Activated T-helper 17 cell treated with anti-CD3 and anti-CD28 coated beads, Interleukin-2, amount 50 U/mL, for 72 hours (primary cell): Measurements from ENCODE around the gene B4GALT5. TPM values are rescaled to one million over a fixed set of nuclear protein-coding genes. Genes with fewer than 3 reads are reported as not detected.

Experiments used
- ATAC-seq: fragments of 150-1000 bp; cut with Tn5 transposase; replicated peaks from 2 replicates; pipeline ENCODE4 v1.10.0; 2021; ENCODE audit warnings: mild to moderate bottlenecking, moderate library complexity
- H3K27ac Mint-ChIP-seq: one replicate; pipeline ENCODE4 v1.8.0; 2022; ENCODE audit warnings: mixed read lengths
- H3K27me3 Mint-ChIP-seq: one replicate; pipeline ENCODE4 v1.8.0; 2022; ENCODE audit warnings: mixed read lengths
- H3K36me3 Mint-ChIP-seq: one replicate; pipeline ENCODE4 v1.8.0; 2022; ENCODE audit warnings: low read depth, mild to moderate bottlenecking, mixed read lengths
- H3K4me1 Mint-ChIP-seq: one replicate; pipeline ENCODE4 v1.8.0; 2022; ENCODE audit warnings: mixed read lengths
- H3K4me3 Mint-ChIP-seq: one replicate; pipeline ENCODE4 v1.8.0; 2022; ENCODE audit warnings: mild to moderate bottlenecking, mixed read lengths
- H3K9me3 Mint-ChIP-seq: one replicate; pipeline ENCODE4 v1.8.0; 2022; ENCODE audit warnings: mixed read lengths
- total RNA-seq, 2 donors: library from RNA; stranded (reverse); gene quantifications; one replicate each; pipeline ENCODE4 v1.2.3, GENCODE V29; 2022

B4GALT5 gene
- total RNA-seq, 2 donors from 2014 or later, result 19.5 to 25.8 TPM

DNA sequence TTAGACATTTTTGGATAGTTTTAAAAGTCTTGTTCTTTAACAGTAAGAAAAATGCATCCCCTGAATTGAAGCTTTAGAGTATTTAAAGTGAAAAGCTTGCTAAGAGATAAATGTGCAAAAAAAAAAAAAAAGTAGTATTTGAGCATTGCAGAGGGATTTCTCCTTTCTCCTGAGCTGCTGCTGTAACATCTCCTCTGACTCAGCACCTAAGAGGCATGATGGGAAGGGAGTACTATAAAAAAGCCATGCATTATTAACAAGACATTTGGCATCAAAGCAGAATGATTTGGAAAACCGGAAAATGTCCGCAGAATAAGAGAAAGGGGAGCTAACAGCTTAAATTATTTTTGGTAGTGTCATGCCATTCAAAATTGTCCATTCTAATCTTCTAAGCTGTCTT, 27.9 kb downstream of the B4GALT5 start:
- H3K4me1 Mint-ChIP-seq, result peaks cover 38% of the 10 kb centered on the region
- no peak overlapping the region for H3K4me3 Mint-ChIP-seq
- peaks cover 24% of the 10 kb centered on the region for H3K36me3 Mint-ChIP-seq
- H3K27me3 Mint-ChIP-seq, result no peaks in the 10 kb centered on the region
- no peaks in the 10 kb centered on the region for H3K9me3 Mint-ChIP-seq
- H3K27ac Mint-ChIP-seq, result no peak overlapping the region
- no peak for ATAC-seq

DNA sequence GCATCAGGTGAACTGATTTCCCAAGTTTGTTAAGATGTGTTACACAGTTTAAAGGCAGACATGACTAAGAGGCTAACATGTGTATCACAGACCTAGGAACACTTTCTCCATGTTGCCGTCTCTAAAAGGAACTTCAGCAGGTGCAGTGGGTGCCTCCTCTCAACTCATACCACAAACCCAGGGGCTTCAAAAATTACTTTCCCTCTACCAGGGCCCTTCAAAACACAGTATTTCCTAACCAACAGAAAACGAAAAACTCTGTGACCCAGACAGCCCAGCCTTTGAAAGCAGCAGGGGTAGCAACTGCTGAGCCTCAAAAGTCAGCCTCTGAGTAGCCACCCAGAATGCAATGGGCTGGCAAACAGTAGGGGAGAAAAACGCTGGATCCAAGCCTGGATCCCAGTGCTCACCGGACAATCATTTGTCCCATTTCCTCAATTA, 28.5 kb downstream of the B4GALT5 start:
- H3K4me3 Mint-ChIP-seq, result no peak overlapping the region
- ATAC-seq, result no peak
- H3K27ac Mint-ChIP-seq, result no peak overlapping the region
- H3K9me3 Mint-ChIP-seq, result no peaks in the 10 kb centered on the region
- H3K27me3 Mint-ChIP-seq, result no peaks in the 10 kb centered on the region
- peaks cover 41% of the 10 kb centered on the region for H3K4me1 Mint-ChIP-seq
- H3K36me3 Mint-ChIP-seq, result peaks cover 24% of the 10 kb centered on the region

DNA sequence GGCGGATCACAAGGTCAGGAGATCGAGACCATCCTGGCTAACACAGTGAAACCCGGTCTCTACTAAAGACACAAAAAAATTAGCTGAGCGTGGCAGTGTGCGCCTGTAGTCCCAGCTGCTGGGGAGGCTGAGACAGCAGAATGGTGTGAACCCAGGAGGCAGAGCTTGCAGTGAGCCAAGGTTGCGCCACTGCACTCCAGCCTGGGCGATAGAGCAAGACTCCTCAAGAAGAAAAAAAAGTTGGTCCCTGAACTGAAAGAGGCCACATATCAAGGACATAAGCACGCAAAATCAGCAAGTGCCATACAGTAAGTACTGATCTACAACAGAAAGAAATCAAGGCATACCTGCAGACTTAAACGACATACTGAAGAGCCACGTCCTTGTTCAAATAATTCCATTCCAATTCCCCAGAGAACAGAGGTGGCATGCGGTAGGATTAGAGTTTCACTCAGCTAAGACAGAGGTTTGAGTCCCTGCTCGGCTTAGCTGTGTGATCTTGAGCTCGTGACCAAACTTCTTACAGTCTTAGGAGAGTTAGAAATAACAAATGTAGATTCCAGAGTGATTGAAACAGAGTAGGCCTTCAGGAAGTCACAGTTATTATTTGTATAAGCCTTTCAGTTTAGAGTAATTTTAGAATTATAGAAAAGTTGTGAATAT, 29.2 kb downstream of the B4GALT5 start:
- Mint-ChIP-seq H3K4me1 (peaks cover 42% of the 10 kb centered on the region), H3K27me3 (no peaks in the 10 kb centered on the region), H3K9me3 (no peaks in the 10 kb centered on the region), H3K36me3 (peaks cover 24% of the 10 kb centered on the region), H3K27ac (no peak overlapping the region), H3K4me3 (no peak overlapping the region)
- ATAC-seq, result no peak

DNA sequence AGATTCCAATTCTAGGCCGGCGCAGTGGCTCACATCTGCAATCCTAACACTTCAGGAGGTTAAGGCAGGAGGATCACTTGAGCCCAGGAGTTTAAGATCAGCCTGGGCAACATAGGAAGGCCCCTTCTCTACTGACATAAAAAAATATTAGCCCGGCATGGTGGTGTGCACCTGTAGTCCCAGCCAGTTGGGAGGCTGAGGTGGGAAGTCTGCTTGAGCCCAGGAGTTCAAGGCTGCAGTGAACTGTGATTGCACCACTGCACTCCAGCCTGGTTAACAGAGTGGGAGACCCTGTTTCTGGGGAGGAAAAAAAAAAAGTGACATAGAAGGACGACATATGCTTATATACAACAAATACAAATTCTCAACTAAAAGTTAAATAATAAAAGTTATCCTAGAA, 30.9 kb downstream of the B4GALT5 start:
- Mint-ChIP-seq H3K4me3 (no peak overlapping the region), H3K9me3 (no peaks in the 10 kb centered on the region)

DNA sequence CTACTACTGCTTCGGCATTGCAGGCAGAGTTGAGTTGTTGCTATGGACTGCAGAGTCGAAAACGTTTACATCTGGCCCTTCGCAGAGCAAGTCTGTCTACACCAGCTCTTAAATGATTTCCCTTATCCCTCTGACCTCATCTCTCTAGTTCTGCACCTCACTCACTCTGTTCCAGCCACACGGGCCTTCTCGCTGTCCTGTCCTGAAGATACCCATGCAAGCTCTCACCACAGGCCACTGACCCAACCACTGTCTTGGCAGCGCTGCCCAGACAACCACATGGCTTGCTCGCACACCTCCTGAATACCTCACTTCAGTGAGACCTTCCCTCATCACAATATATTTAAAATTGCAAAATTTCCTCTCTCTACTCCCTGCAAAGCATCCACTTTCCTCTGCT, 31.4 kb downstream of the B4GALT5 start:
- Mint-ChIP-seq H3K4me1 (peaks cover 49% of the 10 kb centered on the region), H3K27me3 (no peaks in the 10 kb centered on the region), H3K27ac (no peak overlapping the region), H3K4me3 (no peak overlapping the region), H3K36me3 (peaks cover 31% of the 10 kb centered on the region), H3K9me3 (no peaks in the 10 kb centered on the region)
- no peak for ATAC-seq

More for the DNA sequence above, 30.9 kb downstream of the B4GALT5 start:
- H3K4me1 Mint-ChIP-seq, result peaks cover 47% of the 10 kb centered on the region
- no peak for ATAC-seq
- H3K27me3 Mint-ChIP-seq, result no peaks in the 10 kb centered on the region
- peaks cover 30% of the 10 kb centered on the region for H3K36me3 Mint-ChIP-seq
- no peak overlapping the region for H3K27ac Mint-ChIP-seq

DNA sequence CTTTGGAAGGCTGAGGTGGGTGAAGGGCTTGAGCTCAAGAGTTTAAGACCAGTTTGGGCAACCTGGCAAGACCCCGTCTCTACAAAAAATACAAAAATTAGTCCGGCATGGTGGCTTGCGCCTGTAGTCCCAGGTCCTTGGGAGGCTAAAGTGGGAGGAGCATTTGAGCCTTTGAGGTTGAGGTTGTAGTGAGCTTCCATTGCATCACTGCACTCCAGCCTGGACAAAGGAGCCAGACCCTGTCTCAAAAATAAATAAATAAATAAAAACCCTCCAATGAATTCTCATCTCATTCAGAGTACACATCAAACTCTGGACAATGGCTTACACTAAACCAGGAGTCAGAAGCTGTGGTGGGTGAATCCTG, 31.8 kb downstream of the B4GALT5 start:
- H3K36me3 Mint-ChIP-seq, result peaks cover 35% of the 10 kb centered on the region

DNA sequence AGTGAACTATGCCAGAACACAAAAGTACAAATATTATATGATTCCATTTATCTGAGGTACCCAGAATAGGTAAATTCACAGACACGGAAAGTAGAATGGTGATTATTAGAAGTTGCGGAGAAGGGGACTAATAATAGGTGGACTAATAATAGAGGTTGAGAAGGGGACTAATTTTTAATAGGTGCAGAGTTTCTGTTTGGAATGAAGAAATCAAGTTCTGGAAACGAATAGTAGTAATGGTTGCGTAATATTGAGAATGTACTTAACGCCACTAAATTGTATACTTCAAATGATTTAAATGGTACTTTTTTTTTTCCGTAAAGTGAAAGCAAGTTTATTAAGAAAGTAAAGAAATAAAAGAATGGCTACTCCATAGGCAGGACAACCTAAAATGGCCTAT, 33.2 kb downstream of the B4GALT5 start:
- Mint-ChIP-seq H3K4me1 (peaks cover 67% of the 10 kb centered on the region), H3K27ac (peak overlapping the region; percentile 91), H3K9me3 (no peaks in the 10 kb centered on the region), H3K4me3 (no peak overlapping the region), H3K36me3 (peaks cover 36% of the 10 kb centered on the region), H3K27me3 (no peaks in the 10 kb centered on the region)
- no peak for ATAC-seq

More for the DNA sequence above, 31.8 kb downstream of the B4GALT5 start:
- no peaks in the 10 kb centered on the region for H3K27me3 Mint-ChIP-seq
- H3K9me3 Mint-ChIP-seq, result no peaks in the 10 kb centered on the region
- no peak for ATAC-seq
- no peak overlapping the region for H3K4me3 Mint-ChIP-seq
- no peak overlapping the region for H3K27ac Mint-ChIP-seq
- peaks cover 53% of the 10 kb centered on the region for H3K4me1 Mint-ChIP-seq

DNA sequence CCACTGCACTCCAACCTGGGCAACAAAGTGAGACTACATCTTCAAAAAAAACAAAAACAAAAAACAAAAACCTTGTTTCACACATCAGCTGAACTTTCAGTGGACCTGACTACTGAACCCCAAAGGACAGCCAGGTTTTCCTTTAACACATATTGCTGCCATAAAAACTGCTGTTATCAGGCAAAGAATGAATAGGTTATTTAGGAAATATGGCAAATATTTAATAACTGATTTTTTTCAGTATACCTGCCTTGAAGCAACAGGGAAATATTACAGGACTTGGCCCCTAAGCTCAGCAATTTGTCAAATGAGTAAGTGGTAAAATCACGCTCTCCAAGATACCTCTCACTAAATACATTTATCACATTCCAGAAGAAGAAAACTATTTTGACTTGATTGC, 34.0 kb downstream of the B4GALT5 start:
- Mint-ChIP-seq H3K4me3 (peak overlapping the region; percentile 65), H3K4me1 (peaks cover 67% of the 10 kb centered on the region), H3K27me3 (no peaks in the 10 kb centered on the region), H3K36me3 (peaks cover 30% of the 10 kb centered on the region), H3K27ac (peak overlapping the region; percentile 91), H3K9me3 (no peaks in the 10 kb centered on the region)
- ATAC-seq, result no peak

DNA sequence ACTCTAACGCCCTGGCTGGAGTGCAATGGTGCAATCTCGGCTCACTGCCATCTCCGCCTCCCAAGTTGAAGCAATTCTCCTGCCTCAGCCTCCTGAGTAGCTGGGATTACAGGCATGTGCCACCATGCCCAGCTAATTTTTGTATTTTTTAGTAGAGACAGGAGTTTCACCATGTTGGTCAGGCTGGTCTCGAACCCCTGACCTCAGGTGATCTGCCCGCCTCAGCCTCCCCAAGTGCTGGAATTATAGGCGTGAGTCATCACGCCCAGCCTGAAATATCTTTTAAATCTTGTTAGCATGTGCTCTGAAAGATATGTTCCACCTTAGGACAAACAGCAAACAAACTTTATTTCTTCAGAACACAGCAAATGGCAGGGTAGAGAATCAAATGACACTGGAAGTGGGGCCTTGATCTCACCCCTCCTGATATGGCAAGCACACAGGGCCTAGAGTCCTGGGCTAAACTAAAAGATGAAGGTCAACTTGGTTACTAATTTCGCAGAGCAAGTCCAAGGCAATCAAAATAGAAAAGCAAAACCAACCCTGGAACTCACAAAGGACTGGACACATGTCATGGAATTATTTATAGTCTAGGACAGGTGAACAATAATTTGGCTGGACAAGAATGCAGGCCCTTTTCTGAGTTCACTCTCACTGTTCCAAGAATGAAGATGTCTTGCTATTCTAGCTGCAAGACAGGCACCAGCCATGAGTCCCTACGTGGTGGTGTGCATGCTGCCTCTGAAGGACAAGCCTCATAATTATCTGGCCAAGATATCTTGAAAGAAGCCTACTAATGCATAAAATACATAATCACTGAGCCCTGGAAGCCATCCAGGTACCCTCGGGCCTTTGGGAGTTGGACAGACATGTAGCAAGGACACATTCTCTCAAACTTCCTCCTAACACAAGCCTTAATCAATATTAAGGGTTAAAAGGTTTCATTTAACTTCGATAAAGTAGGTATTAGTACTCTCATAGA, 35.6 kb downstream of the B4GALT5 start:
- no peak for ATAC-seq
- no peaks in the 10 kb centered on the region for H3K27me3 Mint-ChIP-seq
- peak overlapping the region; percentile 91 for H3K27ac Mint-ChIP-seq
- H3K4me3 Mint-ChIP-seq, result peak overlapping the region; percentile 65
- peaks cover 66% of the 10 kb centered on the region for H3K4me1 Mint-ChIP-seq
- H3K9me3 Mint-ChIP-seq, result no peaks in the 10 kb centered on the region
- H3K36me3 Mint-ChIP-seq, result peaks cover 19% of the 10 kb centered on the region

DNA sequence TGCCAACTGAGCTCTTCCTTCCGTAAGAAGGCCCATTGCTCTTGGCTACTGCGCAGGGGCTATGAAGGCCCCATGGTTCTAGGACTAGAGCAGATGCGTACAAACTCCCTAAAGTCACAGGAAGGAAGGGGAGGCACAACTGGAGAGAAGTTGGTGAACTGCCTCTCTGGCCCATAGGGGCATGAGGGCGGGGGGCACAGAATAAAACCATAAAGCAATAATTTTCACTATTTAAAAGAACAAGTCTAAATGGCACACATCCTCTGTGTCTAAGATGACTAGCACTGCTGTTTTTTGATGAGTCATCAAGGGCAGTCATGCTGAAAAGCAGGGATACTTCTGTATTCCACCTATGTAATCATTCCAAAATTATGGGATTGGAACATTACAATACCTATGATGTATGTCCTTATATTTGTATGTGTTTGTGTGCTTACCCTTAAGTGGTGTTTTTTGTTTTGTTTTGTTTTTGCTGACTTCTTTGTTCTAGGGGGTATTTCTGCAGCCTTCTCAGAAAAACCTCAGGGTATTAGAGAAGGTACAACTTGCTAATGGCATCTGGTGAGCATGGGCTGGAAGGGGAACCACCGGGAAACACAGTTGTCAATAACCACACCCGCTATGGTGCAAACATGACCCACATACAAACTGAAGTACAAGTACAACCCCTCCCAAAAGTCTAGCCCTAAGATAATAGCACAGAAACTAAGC, 36.9 kb downstream of the B4GALT5 start:
- Mint-ChIP-seq H3K27me3 (no peaks in the 10 kb centered on the region), H3K4me1 (peaks cover 67% of the 10 kb centered on the region), H3K4me3 (peak overlapping the region; percentile 65), H3K9me3 (no peaks in the 10 kb centered on the region), H3K27ac (peak overlapping the region; percentile 91), H3K36me3 (peaks cover 16% of the 10 kb centered on the region)
- peak; percentile 75 for ATAC-seq

DNA sequence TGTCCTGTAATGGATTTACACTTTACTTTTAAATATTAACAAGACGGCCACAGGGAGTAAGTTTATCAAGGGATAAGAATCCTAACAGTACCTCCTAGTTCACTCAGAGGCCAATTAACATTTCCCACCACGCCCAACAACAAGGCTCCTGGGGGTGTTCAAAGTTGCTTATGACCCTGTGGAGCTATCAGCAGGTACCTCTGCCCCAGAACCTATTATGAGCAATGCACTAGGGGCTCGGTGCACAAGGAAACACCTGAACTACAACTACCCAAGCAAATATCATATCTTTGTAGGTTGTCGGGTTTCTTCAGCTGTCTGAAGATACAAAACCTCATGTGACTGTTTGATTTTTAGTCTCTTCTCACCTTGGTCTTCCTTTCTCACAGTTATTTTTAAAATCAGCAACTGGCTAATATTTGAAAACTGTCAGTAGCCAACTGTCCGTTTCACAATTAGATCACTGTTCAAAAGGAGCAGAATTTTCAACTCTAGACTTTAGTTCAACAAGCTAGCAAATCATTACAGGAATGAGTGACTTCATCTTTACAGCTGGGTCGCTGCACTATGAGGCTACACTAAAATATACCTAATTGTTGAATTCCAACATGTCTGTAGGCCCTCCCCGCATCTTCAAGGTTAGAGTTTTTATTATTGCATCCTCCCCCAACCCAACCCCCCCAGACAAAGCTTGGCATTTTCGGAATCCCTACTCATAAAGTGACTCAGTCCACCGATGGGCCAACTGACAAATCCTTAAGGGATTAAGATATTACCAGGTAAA, 38.1 kb downstream of the B4GALT5 start:
- H3K27me3 Mint-ChIP-seq, result no peaks in the 10 kb centered on the region
- H3K4me3 Mint-ChIP-seq, result peak overlapping the region; percentile 65
- peak; percentile 25 for ATAC-seq
- H3K4me1 Mint-ChIP-seq, result peaks cover 63% of the 10 kb centered on the region
- H3K27ac Mint-ChIP-seq, result peak overlapping the region; percentile 91
- H3K36me3 Mint-ChIP-seq, result peaks cover 12% of the 10 kb centered on the region
- no peaks in the 10 kb centered on the region for H3K9me3 Mint-ChIP-seq

DNA sequence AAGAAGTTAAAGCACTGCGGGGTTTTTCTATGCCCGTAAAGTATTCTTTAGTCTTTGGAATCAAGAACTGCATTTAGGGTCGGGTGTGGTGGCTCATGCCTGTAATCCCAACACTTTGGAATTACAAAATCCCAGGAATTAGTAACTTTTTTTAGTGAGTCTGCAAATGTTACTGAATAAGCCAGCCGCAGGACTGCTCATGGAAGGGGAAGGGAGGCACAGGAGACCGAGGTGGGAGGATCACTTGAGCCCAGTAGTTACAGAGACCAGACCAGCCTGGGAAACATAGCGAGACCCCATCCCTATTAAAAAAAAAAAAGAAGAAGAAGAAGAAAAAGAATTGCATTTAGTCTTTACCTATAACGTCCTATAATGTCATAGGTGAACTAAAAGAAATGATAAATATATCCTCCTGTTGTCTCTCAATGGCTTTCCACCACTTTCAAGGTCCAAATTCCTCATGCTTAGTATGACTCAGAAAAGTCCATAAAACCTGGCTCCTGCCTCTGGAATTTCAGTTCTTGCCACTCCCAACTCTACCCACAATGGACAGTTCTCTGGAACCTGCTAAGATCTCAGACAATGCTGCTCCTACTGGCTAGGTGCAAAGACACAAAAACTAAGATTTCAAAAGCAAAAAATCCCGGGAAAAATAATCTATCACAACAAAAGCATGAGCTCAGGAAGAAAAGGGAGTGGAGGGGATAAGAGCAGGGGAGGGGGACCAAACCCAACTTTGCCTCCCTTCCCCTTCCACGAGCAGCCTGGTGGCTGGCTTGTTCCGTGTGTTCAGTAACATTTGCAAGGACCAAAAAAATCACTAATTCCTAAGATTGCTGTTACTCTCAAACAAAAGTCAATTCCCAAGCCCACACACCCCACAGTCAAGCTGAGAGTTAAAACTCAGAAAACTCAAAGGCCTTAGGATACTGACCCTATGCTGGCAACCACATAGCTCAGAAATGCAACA, 39.0 kb downstream of the B4GALT5 start:
- H3K27ac Mint-ChIP-seq, result peak overlapping the region; percentile 91
- H3K27me3 Mint-ChIP-seq, result no peaks in the 10 kb centered on the region
- H3K9me3 Mint-ChIP-seq, result no peaks in the 10 kb centered on the region
- ATAC-seq, result no peak
- H3K4me3 Mint-ChIP-seq, result peak overlapping the region; percentile 65
- peaks cover 54% of the 10 kb centered on the region for H3K4me1 Mint-ChIP-seq
- H3K36me3 Mint-ChIP-seq, result peaks cover 12% of the 10 kb centered on the region

DNA sequence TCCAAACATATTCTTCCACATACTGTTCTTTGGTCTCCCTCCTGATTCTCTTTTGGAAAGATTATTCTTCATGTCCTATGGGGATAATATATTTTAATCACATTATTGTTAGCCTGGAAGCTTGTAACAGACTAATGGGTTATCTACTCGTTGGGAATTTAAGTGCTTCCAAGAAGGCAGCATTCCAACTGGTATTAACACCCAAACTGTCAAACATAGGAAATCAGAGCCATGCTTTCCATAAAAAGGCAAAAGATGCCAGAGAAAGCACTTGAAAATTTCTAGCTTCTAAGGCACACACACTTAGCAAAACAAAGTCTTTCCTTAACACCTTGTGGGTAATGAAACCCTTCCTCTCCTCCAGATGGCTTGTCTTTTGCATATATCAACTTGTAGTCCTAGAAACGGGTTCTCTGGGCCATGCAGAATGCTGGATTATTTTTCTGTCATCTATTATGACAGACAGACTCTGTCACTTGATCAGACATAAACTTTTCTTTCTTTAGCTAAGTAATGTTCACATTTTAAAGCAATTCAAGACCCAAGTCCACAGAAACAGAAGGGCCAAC, 41.5 kb downstream of the B4GALT5 start:
- Mint-ChIP-seq H3K9me3 (no peaks in the 10 kb centered on the region), H3K27ac (no peak overlapping the region), H3K36me3 (peaks cover 10% of the 10 kb centered on the region), H3K27me3 (no peaks in the 10 kb centered on the region), H3K4me3 (peak overlapping the region; percentile 0), H3K4me1 (peaks cover 51% of the 10 kb centered on the region)
- ATAC-seq, result no peak
